Frontal cortex (tissue), 4 donors: ENCODE results near the gene STAG1. TPM values are rescaled to one million over a fixed set of nuclear protein-coding genes. Genes with fewer than 3 reads are reported as not detected.
A peak's percentile ranks its signal among the peaks of the same experiment; 100 is the strongest.
"Not testable (repeated sequence)": the region's sequence is repeated elsewhere in the genome, so short reads cannot be mapped to it uniquely, and the experiment has no call there.

Source experiments
- DNase-seq, 2 donors: peaks; one replicate each; pipeline ENCODE4 v3.0.0; 2012; ENCODE audit warnings: low spot score in 2 of 2
- FAIRE-seq: peaks from 2 replicates; lab custom pipeline; 2012; peaks lifted over from hg19 to GRCh38; lab: Jason Lieb, UNC
- total RNA-seq: library from RNA; depleted of rRNA; stranded (reverse); fragments of >200 nt; gene quantifications from one replicate; pipeline ENCODE4 v1.2.3, GENCODE V29; 2014
- donor health status: control.
- donor health status: control.
- donor health status: control.

The STAG1 gene
- total RNA-seq, 1 donor from 2014 or later: 92.5 TPM

GRCh38 chr3:136661282-136661681, 90.9 kb downstream of the STAG1 start:
- FAIRE-seq: no peak
- DNase-seq: no peak

DNA sequence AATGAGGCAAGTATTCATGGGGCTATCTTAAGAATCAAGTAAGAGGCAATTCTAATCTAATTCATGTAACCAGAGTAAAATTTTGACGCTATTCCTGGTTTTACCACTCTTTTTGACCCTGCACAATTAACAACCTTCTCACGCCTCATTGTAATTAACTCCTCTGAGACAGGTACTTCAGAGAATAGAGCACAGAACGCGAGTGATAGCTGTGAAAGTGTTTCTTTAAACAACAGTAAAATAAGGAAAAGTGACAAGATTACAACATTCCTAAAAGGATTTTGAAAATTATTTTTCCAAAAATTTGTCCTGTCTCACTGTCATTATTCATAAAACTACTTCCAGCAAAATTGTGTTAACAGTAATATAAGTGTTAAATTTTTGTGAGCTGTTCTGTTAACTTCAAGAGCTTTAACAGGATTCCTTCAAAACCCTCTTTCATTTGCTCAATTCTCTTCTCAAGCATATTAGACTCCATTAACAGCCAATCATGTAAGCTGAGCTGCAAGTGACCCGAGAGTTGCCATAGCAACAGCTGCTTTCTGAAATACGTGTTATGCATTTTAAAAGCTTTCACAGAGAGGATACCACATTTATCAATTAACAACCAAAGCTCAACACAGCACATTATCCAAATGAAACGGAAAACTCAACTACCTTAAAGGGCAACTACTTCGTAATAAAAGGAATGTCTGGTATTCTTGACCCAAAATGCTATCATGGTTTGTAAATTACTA, 93.1 kb downstream of the STAG1 start:
- FAIRE-seq (peak; percentile 73), DNase-seq (peak; percentile 21 to 38)

DNA sequence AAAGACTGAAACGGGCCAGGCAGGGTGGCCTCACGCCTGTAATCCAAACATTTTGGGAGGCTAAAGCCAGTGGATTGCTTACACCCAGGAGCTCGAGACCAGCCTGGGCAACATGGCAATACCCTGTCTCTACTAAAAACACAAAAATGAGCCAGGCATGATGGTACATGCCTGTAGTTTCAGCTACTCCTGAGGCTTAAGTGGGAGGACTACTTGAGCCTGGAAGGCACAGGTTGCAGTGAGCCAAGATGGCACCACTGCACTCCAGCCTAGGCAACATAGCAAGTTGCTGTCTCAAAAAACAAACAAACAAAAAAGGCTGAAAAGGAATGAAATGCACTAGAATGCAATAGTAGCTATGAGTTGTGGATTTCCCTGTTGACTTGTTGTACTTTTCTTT, 94.7 kb downstream of the STAG1 start:
- DNase-seq: no peak
- no peak for FAIRE-seq

DNA sequence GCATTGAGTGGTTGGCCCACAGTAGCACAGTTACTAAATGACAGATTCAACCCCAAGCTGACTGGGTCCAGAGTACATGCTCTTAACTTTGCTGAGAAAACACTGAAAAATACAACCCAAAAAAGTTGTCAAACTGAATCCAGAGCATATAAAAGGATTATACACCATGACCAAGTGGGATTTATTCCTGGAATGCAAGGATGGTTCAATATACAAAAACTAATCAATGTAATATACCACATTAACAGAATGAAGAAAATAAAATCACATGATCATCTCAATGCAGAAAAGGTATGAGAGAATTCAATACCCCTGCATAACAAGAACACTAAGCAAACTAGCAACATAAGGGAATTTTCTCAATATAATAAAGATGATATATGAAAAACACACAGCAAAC, 98.5 kb downstream of the STAG1 start:
- FAIRE-seq: no peak
- no peak for DNase-seq

GRCh38 chr3:136651581-136651980, 100.6 kb downstream of the STAG1 start:
- DNase-seq (no peak), FAIRE-seq (no peak)

GRCh38 chr3:136650461-136650860, 101.7 kb downstream of the STAG1 start:
- FAIRE-seq: no peak

DNA sequence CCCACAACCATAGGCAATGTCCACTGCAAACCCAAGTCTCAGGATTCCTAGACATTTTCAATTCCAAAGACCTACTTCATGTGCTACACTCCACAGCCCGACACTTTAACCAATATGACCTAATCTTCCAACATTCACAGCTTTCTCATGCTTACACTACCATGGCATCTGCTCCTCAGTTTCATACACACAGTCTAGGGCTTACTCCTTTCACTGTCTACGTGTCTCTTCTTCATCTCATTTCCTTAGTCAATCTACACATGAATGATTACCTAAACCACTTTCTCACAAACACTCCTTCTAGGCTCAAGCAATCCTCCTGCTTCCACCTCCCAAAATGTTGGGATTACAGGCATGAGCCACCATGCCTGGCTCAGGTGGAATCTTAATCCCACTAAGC, 106.3 kb downstream of the STAG1 start:
- DNase-seq (no peak), FAIRE-seq (no peak)

More at GRCh38 chr3:136650461-136650860, 101.7 kb downstream of the STAG1 start:
- DNase-seq: no peak

DNA sequence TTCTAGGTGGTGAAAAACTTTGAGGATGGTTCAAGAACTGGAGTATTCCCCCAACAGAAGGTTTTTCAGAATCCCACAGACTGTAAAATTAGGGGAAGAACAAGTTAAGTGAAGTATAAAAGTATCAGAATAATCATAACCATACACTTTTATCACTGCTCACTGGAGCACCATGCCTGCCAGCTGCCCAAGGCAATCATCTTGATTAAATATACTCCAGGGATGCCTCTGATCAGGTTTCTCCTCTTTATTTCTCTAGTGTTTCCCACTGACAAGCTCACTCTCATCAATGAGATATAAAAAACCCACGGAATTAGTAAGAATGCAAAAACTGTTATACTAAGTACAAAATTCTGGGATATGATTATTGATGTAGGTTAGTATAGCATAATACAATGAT, 108.0 kb downstream of the STAG1 start:
- no peak for FAIRE-seq
- DNase-seq: no peak

DNA sequence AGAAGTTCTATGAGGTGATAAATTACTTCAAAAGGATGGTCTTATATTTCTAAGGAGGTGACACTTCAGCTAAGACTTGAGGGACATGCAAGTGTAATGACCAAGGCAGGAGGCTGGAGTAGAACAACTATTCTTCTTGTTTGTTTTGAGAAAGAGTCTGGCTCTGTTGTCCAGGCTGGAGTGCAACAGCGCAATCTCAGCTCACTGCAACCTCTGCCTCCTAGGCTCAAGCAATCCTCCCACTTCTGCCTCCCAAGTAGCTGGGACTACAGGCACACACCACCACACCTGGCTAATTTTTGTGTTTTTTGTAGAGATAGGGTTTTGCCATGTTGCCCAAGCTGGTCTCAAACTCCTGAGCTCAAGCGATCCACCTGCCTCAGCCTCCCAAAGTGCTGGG, 108.8 kb downstream of the STAG1 start:
- not testable (repeated sequence) for DNase-seq, FAIRE-seq

- FAIRE-seq: no peak
These were observed 109.5 kb downstream of the STAG1 start for GRCh38 chr3:136642711-136643110.

DNA sequence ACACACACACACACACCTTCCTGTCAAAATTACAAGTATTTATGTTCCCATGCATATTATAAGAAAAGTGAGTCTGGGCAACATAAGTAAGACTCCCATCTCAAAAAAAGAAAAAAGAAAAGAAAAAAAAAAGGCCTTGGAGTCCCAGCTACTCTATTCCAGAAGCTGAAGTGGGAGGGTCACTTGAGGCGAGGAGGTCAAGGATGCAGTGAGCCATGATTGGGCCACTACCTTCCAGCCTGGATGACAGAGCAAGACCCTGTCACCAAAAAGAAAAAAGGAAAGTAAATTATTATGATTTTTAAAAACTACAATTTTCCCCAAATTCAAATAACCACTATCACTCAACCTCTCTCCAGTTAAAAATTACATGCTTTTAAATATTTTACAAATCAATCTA, 113.1 kb downstream of the STAG1 start:
- DNase-seq (no peak), FAIRE-seq (no peak)

More at GRCh38 chr3:136642711-136643110, 109.5 kb downstream of the STAG1 start:
- no peak for DNase-seq

GRCh38 chr3:136637176-136637575, 115.0 kb downstream of the STAG1 start:
- FAIRE-seq: no peak
- DNase-seq: no peak

DNA sequence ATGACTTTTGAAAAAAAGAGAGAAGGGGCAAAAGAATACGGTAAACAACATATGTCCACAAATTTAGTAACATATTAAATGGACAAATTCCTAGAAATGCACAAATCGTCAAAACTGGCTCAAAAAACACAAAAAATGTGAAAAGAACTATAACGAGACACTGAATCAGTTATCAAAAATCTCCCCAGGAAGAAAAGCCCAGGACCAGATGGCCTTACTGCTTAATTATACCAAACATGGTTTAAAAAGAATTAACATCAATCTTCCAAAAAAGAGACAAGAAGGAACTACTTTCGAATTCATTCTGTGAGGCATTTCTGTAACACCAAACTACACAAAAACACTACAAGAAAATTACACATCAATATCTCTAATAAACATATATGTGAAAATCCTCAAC, 117.4 kb downstream of the STAG1 start:
- DNase-seq: no peak
- no peak for FAIRE-seq

DNA sequence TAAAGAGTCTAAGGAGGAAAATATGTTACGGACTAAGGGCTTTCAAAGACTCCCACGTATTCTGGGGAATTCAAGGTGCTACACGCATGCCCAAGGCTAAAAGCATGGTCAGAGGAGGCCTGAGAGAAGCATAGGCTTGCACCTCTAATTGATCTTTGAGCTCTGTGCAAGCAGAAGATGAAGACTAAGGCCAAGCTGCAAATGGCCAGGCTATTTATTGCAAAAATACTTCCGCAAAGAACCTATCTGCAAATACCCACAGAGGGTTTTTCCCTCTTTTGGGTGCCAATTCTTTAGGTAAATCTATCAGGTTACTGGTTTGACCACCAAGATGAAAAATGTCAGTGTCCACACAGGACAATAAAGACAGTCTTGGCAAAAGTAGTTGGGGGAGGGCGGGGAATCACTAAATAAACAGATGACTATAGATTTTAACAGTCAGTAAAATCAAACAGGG, 119.5 kb downstream of the STAG1 start:
- FAIRE-seq: no peak
- no peak for DNase-seq

DNA sequence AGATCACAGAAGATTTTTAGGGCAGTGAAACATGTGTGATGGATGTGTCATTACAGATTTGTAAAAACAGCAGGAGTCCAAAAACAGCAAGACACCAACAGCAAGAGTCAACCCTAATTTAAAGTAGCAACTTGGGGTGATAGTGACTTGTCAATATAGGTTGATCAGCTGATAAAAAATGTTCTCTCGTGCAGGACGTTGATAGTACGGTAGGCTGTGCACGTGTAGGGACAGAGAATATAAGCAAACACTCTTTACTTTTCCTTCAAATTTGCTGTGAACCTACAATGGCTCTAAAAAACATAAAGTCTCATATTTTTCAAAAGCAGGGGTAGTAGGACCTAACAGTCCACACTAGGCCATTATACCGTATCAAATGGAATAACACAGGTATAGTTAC, 120.8 kb downstream of the STAG1 start:
- no peak for FAIRE-seq
- DNase-seq: no peak

DNA sequence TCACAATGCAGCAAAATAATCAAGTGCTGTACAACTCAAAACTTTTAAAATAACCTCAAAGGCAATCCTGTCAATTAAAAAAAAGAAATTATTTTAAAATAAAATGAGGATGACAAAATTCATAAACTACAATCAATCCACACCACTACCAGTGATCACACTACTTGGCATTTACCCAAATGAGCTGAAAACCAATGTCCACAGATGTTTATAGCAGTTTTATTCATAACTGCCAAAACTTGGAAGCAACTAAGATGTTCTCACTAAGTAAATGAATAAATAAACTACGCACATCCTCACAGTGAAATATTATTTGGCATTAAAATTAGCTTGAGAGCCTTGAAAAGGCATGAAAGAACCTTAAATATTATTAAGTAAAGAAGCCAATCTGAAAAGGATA, 121.3 kb downstream of the STAG1 start:
- DNase-seq: no peak
- FAIRE-seq: no peak

- no peak for FAIRE-seq
- no peak for DNase-seq
These were observed 125.7 kb downstream of the STAG1 start for GRCh38 chr3:136626493-136626892.

- peak; percentile 13 for FAIRE-seq
- no peak for DNase-seq
These were observed 127.0 kb downstream of the STAG1 start for GRCh38 chr3:136624894-136625815.

- no peak for FAIRE-seq
These were observed 127.8 kb downstream of the STAG1 start for GRCh38 chr3:136624371-136624770.

GRCh38 chr3:136621628-136622027, 130.6 kb downstream of the STAG1 start:
- no peak for FAIRE-seq
- DNase-seq: no peak

More at GRCh38 chr3:136624371-136624770, 127.8 kb downstream of the STAG1 start:
- DNase-seq: no peak

DNA sequence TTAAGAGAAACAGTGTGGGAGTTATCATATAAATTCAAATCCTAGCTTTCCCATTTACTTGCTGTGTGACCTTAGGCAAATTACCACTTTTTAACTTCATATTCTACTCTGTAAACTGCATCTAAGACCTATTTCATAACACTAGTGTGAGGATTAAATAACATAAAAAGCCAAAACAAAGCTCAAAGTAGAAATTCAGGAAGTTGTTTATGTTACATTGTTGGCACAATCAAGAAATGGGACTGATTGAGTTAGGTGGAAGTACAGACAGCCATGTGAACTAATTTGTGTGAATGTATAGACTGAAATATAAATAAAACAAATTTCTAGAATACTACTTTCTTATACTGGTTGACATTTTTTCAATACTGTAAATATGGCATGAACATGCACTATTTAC, 131.7 kb downstream of the STAG1 start:
- FAIRE-seq: no peak

More for the DNA sequence above, 131.7 kb downstream of the STAG1 start:
- no peak for DNase-seq
